BE2C (cell line): Measurements from ENCODE around the gene ATXN7L3B.

ENCODE experiments used
- DNase-seq: peaks from one replicate; pipeline ENCODE4 v3.0.0-alpha.2; 2020
- H3K27me3 ChIP-seq: fragments of 250-450 bp; sonication (Bioruptor Pico); 2 replicates; pipeline ENCODE4 v1.5.1; 2020; ENCODE audit warnings: mild to moderate bottlenecking
- H3K36me3 ChIP-seq: fragments of 250-450 bp; sonication (Bioruptor Pico); 2 replicates; pipeline ENCODE4 v1.5.1; 2020; ENCODE audit warnings: mild to moderate bottlenecking
- H3K4me1 ChIP-seq: fragments of 250-450 bp; sonication (Bioruptor Pico); 2 replicates; pipeline ENCODE4 v1.5.1; 2020
- H3K4me3 ChIP-seq: 2 replicates; pipeline ENCODE4 v1.5.1; 2011; ENCODE audit warnings: low read depth, low read length
- H3K9me3 ChIP-seq: fragments of 250-450 bp; sonication (Bioruptor Pico); 2 replicates; pipeline ENCODE4 v1.5.1; 2020
- CTCF ChIP-seq: IDR thresholded peaks from 2 replicates; pipeline ENCODE4 v1.5.1; 2012; ENCODE audit warnings: mild to moderate bottlenecking, low read depth, low read length

Gene ATXN7L3B

DNA sequence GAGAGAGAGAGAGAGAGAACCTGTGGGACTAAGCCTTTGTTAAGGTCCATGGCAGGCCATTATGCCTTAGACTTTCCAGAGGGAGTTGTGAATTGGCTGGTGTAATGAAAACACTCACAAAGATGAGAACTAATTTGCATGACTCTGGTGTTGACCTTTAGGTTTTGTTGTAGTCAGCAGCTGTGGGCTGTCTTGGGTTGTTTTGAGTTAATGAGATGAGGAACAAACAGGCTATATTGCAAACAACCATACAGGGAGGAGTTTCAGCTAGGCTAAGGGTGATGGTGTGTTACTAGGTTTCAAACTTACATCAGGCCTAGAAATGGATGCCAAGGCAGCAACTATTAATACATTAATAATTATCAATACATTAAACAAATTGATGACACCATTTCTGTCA lies 26.3 kb downstream of the ATXN7L3B start:
- H3K9me3 ChIP-seq: no peaks in the 10 kb centered on the region
- DNase-seq: no peak
- no peaks in the 10 kb centered on the region for H3K27me3 ChIP-seq
- H3K4me3 ChIP-seq: no peak overlapping the region
- no peak for TF ChIP-seq CTCF
- no peaks in the 10 kb centered on the region for H3K4me1 ChIP-seq
- H3K36me3 ChIP-seq: no peaks in the 10 kb centered on the region

GRCh38 chr12:74578486-74578885 lies 40.9 kb downstream of the ATXN7L3B start:
- no peaks in the 10 kb centered on the region for H3K36me3 ChIP-seq
- no peak overlapping the region for H3K4me3 ChIP-seq
- no peaks in the 10 kb centered on the region for H3K27me3 ChIP-seq
- no peaks in the 10 kb centered on the region; the same call in 1 of the 2 replicates for H3K4me1 ChIP-seq
- DNase-seq: no peak
- TF ChIP-seq CTCF: no peak
- H3K9me3 ChIP-seq: no peaks in the 10 kb centered on the region

DNA sequence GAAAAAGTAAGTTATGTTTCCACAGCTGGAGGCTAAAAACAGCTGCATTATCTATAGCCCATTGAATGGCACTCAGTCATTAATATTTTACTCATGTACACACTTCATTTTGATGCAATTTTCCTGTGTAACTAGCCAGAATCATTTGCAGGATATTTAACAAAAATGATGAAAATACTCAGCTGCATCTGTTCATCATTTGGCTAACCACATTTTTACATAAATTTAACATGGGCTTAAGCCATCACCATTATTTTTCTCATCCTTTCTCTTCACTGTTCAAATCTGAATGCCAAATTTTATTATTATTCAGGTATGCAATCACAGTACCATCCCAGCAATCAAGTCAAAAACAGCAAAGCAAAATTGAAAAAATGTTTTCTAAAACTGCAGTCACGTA lies 41.8 kb downstream of the ATXN7L3B start:
- Histone ChIP-seq H3K36me3 (no peaks in the 10 kb centered on the region), H3K9me3 (no peaks in the 10 kb centered on the region), H3K4me1 (no peaks in the 10 kb centered on the region; the same call in 1 of the 2 replicates), H3K27me3 (no peaks in the 10 kb centered on the region), H3K4me3 (no peak overlapping the region)
- no peak for DNase-seq
- no peak for TF ChIP-seq CTCF

- TF ChIP-seq CTCF: no peak
- Histone ChIP-seq H3K36me3 (no peaks in the 10 kb centered on the region), H3K9me3 (no peaks in the 10 kb centered on the region), H3K27me3 (no peaks in the 10 kb centered on the region), H3K4me3 (no peak overlapping the region), H3K4me1 (no peaks in the 10 kb centered on the region; the same call in 1 of the 2 replicates)
- no peak for DNase-seq
Observed at GRCh38 chr12:74579981-74580380, 42.3 kb downstream of the ATXN7L3B start.

GRCh38 chr12:74581439-74581838 lies 43.8 kb downstream of the ATXN7L3B start:
- H3K9me3 ChIP-seq: no peaks in the 10 kb centered on the region
- H3K4me3 ChIP-seq: no peak overlapping the region
- H3K4me1 ChIP-seq: no peaks in the 10 kb centered on the region; the same call in 1 of the 2 replicates
- H3K27me3 ChIP-seq: no peaks in the 10 kb centered on the region
- no peaks in the 10 kb centered on the region for H3K36me3 ChIP-seq
- TF ChIP-seq CTCF: no peak
- DNase-seq: no peak

DNA sequence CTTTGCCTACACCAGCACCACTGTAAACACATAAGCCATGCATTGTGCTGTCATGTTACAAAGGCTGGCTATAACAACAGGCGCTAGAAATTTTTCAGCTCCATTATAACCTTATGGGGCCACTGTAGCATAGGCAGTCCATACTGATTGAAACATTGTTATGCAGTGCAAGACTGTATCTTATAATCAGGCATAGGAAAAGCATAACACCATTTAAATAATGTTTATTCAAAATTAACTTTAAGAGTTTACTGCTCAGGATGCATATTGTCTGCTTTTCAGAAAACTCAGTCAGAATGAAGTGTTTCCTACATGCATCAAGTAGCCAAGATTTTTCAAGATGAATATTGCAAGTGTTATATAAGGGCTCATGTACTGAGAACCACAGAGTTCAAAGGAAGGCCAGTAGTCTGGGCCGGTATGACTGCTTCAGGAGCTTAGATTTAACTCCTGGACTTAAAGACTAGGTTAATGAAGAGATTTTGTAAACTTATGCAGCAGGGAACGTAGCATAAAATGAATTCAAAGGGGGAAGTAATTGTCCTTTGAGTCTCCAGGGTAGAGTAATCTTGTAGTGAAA lies 46.9 kb downstream of the ATXN7L3B start:
- TF ChIP-seq CTCF: no peak
- DNase-seq: no peak
- Histone ChIP-seq H3K4me3 (no peak overlapping the region), H3K36me3 (no peaks in the 10 kb centered on the region), H3K4me1 (no peaks in the 10 kb centered on the region; the same call in 1 of the 2 replicates), H3K9me3 (no peaks in the 10 kb centered on the region), H3K27me3 (no peaks in the 10 kb centered on the region)
